ENCODE results near the gene NSUN4. TPM values are rescaled to one million over a fixed set of nuclear protein-coding genes. Genes with fewer than 3 reads are reported as not detected.
"Not testable (repeated sequence)": the region's sequence is repeated elsewhere in the genome, so short reads cannot be mapped to it uniquely, and the experiment has no call there.

The NSUN4 gene
- total RNA-seq, 2 experiments from 2014 or later = 34.9 to 36.7 TPM

DNA sequence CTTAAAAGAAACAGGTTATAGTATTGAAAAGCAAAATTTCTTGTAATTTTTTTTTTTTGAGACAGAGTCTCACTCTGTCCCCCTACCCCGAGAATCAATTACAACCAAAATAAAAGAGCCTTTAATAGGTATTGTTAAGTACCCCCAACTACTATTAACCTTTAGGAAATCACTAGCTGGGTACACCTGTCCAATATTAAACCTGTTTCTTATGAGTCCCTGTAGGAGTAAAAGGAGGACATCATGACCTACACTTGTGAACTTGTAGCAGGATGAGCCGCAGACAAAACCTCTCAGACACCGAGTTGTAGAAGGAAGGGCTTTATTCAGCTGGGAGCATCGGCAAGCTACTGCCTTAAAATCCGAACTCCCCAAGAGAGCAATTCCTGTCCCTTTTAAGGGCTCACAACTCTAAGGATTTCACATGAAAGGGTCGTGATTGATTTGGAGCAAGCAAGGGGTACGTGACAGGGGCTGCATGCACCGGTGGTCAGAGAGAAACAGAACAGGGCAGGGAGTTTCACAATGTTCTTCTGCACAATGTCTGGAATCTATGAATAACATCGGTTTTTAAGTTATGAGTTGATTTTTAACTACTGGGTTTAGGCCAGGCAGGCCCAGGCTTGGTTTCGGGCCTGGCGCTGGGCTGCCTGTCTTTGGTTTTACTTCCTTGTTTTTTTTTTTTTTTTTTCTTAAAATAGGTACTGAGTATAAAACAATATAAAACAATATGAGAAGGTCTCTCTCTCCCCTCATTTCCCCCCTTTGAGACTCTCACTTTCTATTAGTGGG lies 15.1 kb upstream of the NSUN4 start:
- H3K4me3 ChIP-seq (ENCODE audit: low read length); ATAC-seq (ENCODE audit: poor library complexity); intact Hi-C loops (cut with DNase I, micrococcal nuclease); H3K27me3 ChIP-seq (ENCODE audit: control insufficient read depth in 1 of 2, insufficient read depth in 2 of 2, low read length in 2 of 2); H3K27ac ChIP-seq (ENCODE audit: low read depth in 1 of 2, low read length in 2 of 2); H3K27me3 Mint-ChIP-seq; H3K9me3 Mint-ChIP-seq; H3K4me3 Mint-ChIP-seq; H3K36me3 ChIP-seq (ENCODE audit: insufficient read depth, low read length); CTCF ChIA-PET; H3K36me3 Mint-ChIP-seq (ENCODE audit: low read depth); H3K9me3 ChIP-seq (ENCODE audit: control insufficient read depth in 1 of 2, insufficient read depth in 1 of 2, low read length in 2 of 2); H3K4me1 Mint-ChIP-seq (ENCODE audit: low read depth); DNase-seq; H3K4me1 ChIP-seq (ENCODE audit: insufficient read depth, low read length); POLR2A ChIA-PET; H3K27ac Mint-ChIP-seq: not testable (repeated sequence)

DNA sequence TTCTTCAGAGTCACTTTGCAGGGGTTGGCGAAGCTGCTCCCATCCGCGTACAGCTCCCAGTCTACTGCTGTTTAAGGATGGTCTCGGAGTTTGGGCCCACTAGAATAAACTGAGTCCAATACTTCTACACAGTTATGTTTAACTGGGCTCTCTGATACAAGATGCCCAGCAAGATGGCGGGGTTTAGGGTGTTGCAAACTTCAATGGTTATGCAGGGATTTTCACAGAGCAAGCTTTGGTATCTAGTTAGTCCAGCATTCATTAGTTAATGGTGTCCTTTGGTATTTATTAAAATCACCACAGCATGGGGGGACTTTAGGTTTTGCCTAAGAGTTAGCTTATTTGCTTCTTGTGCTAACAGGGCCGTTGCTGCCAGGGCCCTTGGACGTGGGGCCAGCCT lies 12.4 kb upstream of the NSUN4 start:
- CTCF ChIA-PET = interaction anchor here (1.9 kb wide), 1 partner anchor 20 kb away, joined by 5 read pairs; no protein-coding TSS in a partner anchor
- H3K36me3 Mint-ChIP-seq (ENCODE audit: low read depth); H3K9me3 ChIP-seq (ENCODE audit: control insufficient read depth in 1 of 2, insufficient read depth in 1 of 2, low read length in 2 of 2); H3K27me3 Mint-ChIP-seq; H3K36me3 ChIP-seq (ENCODE audit: insufficient read depth, low read length); H3K4me1 ChIP-seq (ENCODE audit: insufficient read depth, low read length); H3K4me3 Mint-ChIP-seq; ATAC-seq (ENCODE audit: poor library complexity); H3K27ac Mint-ChIP-seq; H3K4me1 Mint-ChIP-seq (ENCODE audit: low read depth); H3K9me3 Mint-ChIP-seq; DNase-seq; H3K27me3 ChIP-seq (ENCODE audit: control insufficient read depth in 1 of 2, insufficient read depth in 2 of 2, low read length in 2 of 2); intact Hi-C loops (cut with DNase I, micrococcal nuclease); POLR2A ChIA-PET; H3K27ac ChIP-seq (ENCODE audit: low read depth in 1 of 2, low read length in 2 of 2); H3K4me3 ChIP-seq (ENCODE audit: low read length): not testable (repeated sequence)

DNA sequence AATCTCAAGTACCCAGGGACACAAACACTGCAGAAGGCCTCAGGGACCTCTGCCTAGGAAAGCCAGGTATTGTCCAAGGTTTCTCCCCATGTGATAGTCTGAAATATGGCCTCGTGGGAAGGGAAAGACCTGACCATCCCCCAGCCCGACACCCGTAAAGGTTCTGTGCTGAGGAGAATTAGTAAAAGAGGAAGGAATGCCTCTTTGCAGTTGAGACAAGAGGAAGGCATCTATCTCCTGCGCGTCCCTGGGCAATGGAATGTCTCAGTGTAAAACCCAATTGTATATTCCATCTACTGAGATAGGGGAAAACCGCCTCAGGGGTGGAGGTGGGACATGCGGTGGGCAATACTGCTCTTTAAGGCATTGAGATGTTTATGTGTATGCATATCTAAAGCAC lies 10.8 kb upstream of the NSUN4 start:
- CTCF ChIA-PET = interaction anchor here (1.3 kb wide), 1 partner anchor 18 kb away, joined by 3 read pairs; no protein-coding TSS in a partner anchor

DNA sequence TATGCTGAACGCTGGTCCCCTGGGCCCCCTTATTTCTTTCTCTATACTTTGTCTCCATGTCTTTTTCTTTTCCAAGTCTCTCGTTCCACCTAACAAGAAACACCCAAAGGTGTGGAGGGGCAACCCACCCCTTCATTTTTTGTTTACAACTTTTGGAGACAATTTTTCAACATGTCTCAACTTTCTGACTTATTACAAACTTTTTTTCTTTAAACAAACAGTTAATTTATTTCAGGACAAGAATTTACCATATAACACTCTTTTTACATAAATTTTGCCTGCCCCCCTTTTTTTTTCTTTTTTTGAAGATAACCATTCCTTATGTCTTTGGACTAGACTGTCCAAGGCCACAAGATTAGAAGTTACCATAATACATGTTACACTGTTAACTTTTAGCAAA lies 10.2 kb upstream of the NSUN4 start:
- POLR2A ChIA-PET; H3K27ac Mint-ChIP-seq; intact Hi-C loops (cut with DNase I, micrococcal nuclease); H3K9me3 Mint-ChIP-seq; H3K4me1 ChIP-seq (ENCODE audit: insufficient read depth, low read length); H3K36me3 Mint-ChIP-seq (ENCODE audit: low read depth); H3K27me3 ChIP-seq (ENCODE audit: control insufficient read depth in 1 of 2, insufficient read depth in 2 of 2, low read length in 2 of 2); ATAC-seq (ENCODE audit: poor library complexity); CTCF ChIA-PET; H3K4me3 ChIP-seq (ENCODE audit: low read length); H3K4me3 Mint-ChIP-seq; H3K4me1 Mint-ChIP-seq (ENCODE audit: low read depth); H3K27ac ChIP-seq (ENCODE audit: low read depth in 1 of 2, low read length in 2 of 2); DNase-seq; H3K27me3 Mint-ChIP-seq; H3K9me3 ChIP-seq (ENCODE audit: control insufficient read depth in 1 of 2, insufficient read depth in 1 of 2, low read length in 2 of 2); H3K36me3 ChIP-seq (ENCODE audit: insufficient read depth, low read length): not testable (repeated sequence)

More for the DNA sequence above, 10.8 kb upstream of the NSUN4 start:
- H3K27ac Mint-ChIP-seq; H3K4me3 ChIP-seq (ENCODE audit: low read length); H3K27me3 ChIP-seq (ENCODE audit: control insufficient read depth in 1 of 2, insufficient read depth in 2 of 2, low read length in 2 of 2); H3K27ac ChIP-seq (ENCODE audit: low read depth in 1 of 2, low read length in 2 of 2); H3K9me3 Mint-ChIP-seq; POLR2A ChIA-PET; intact Hi-C loops (cut with DNase I, micrococcal nuclease); H3K4me1 ChIP-seq (ENCODE audit: insufficient read depth, low read length); H3K4me3 Mint-ChIP-seq; H3K9me3 ChIP-seq (ENCODE audit: control insufficient read depth in 1 of 2, insufficient read depth in 1 of 2, low read length in 2 of 2); ATAC-seq (ENCODE audit: poor library complexity); H3K36me3 Mint-ChIP-seq (ENCODE audit: low read depth); DNase-seq; H3K27me3 Mint-ChIP-seq; H3K4me1 Mint-ChIP-seq (ENCODE audit: low read depth); H3K36me3 ChIP-seq (ENCODE audit: insufficient read depth, low read length): not testable (repeated sequence)

GRCh38 chr1:46331786-46332540 lies 8.6 kb upstream of the NSUN4 start:
- H3K4me3 ChIP-seq (ENCODE audit: low read length); H3K9me3 Mint-ChIP-seq; H3K36me3 ChIP-seq (ENCODE audit: insufficient read depth, low read length); H3K36me3 Mint-ChIP-seq (ENCODE audit: low read depth); intact Hi-C loops (cut with DNase I, micrococcal nuclease); H3K27ac Mint-ChIP-seq; H3K4me1 ChIP-seq (ENCODE audit: insufficient read depth, low read length); H3K27me3 Mint-ChIP-seq; DNase-seq; H3K27me3 ChIP-seq (ENCODE audit: control insufficient read depth in 1 of 2, insufficient read depth in 2 of 2, low read length in 2 of 2); H3K9me3 ChIP-seq (ENCODE audit: control insufficient read depth in 1 of 2, insufficient read depth in 1 of 2, low read length in 2 of 2); CTCF ChIA-PET; H3K4me3 Mint-ChIP-seq; ATAC-seq (ENCODE audit: poor library complexity); H3K27ac ChIP-seq (ENCODE audit: low read depth in 1 of 2, low read length in 2 of 2); H3K4me1 Mint-ChIP-seq (ENCODE audit: low read depth); POLR2A ChIA-PET: not testable (repeated sequence)
